ENCODE measurements around the gene SLC6A17.

Gene SLC6A17

DNA sequence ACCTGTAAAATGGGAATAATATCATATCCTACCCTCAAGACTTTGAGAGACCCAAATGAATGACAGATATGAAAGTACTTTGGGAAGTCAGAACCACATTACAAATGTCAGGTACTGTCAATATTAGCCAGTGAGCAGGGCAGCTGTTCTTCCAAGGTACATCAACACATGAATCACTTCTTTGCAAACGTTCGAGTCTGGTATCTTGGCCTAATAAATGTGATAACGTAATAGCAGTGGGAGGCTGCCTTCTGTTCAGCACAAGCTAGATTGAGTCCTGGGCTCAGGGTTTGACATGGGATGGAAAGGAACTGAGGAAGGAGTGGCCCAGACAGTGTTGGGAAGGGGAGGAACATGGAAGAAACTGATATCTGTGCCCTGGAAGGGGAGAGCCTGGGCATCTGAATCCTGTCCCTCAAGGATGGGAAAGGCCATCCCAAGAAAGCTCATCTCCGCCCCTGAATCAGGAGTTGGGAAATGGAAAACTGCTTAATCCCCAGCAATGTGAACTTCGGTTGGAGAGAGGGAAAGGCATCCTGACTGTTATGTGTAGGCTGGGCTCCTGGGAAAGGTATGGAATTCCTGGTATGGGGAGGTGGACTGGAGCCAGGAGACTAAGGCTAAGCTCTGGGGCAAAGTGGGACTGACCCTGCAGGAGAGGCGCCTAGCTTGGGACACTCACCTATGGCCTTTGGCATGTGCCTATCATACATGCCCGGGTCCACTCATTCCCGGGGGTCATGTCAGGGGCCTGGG is 74.1 kb downstream of the SLC6A17 start:
- DNase-seq: no peak

DNA sequence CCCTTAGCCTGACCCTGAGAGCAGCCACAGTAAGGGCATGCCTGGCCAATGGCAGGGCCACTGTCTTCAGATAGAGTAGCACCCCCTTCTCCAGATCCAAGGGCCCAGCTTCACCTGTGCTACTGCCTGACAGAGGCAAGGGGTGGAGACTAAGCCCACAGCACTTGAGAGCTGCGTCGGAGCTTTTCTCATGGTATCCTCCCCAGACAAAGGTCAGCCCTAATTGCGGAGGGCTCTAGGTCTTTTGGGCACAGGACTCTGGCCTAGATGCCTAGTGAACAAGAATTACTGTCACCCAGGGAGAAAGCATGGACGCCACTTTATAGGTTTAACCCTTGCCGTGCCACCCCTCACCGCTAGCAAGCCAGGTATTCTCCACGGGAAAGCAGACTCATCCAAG is 74.9 kb downstream of the SLC6A17 start:
- no peak for DNase-seq

DNA sequence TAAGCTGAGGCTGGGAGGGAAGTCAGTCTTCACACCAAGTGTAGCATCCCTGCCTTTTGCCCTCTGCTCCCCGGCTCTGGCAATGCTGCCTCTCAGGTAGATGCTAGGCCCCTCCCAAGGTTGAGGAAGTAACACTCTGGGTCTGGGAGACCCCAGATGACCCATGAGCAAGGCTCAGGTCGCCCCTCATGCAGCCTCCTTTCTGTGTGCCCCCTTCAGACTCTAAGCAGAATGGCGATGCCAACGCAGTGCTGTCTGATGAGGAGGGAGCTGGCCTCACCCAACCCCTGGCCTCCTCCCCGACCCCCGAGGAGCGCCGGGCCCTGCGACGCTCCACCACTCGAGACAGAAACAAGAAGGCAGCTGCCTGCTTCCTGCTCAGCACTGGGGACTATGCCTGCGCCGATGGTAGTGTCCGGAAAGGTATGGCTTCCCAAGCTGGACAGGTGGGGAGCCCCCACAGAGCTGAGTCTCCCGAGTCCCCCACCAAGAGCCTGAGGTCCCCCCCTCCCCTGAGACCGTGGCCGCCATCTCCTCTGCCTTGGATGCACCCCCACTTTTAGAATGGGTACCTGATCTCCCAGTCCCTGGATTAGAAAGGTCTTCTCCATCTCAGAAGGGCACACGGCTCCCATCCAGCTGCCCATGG is 75.6 kb downstream of the SLC6A17 start:
- no peak for DNase-seq

DNA sequence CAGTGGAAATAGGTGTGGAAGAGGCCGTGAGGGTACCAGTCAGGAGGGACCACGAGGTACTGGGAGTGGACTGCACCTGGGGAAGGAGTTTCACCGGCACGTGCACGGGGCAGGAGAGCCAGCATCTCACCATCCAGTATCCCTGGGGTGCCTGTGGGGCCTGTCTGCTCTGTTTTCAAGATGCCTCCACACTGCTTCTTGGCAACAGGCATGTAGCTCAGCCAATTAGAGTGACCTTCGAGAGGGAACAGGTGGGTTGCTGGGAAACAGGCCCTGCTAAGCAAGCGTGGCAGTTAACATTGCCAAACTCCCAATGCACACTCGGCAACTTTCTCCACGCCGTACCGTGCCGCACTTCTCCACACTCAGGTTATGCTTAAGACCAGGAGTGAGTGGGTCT is 77.5 kb downstream of the SLC6A17 start:
- no peak for DNase-seq

DNA sequence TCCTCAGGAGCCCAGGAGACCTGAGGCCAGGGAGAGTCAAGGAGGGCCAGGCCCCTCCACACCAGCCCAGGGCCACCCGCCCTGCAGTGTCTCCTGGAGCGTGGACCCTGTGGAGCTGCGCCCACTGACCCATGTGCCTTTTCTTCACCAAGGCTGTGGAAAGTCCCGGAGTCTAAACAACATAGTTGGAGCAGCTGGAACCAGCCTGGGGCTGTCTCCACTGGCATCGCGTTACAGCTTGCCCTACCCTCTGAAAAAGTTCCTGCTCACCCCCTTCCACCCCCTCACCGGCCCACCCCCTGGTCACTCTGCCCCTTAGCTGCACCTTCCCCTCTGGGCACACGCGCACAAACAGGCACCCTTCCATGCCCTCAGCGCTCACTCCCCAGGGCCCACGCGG is 78.1 kb downstream of the SLC6A17 start:
- no peak for DNase-seq

DNA sequence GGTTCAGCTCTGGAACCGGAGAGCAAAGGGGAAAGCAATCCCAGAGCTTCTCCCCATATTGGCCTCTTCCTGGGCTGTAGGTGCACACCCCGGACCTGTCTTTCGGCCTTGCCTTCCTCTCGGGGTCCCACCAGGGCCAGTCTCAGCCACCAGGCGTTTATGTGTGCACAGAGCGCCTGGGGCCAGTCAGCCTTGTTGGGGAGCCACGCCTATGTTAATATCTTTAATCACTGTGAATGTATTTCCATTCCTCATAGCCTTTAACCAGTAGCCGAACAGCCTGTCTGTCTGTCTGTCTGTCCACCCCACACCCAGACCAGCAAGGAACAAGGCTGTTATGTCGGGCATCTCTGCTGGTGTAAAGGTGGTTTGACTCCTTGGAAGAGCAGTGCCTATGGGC is 78.6 kb downstream of the SLC6A17 start:
- DNase-seq: no peak

DNA sequence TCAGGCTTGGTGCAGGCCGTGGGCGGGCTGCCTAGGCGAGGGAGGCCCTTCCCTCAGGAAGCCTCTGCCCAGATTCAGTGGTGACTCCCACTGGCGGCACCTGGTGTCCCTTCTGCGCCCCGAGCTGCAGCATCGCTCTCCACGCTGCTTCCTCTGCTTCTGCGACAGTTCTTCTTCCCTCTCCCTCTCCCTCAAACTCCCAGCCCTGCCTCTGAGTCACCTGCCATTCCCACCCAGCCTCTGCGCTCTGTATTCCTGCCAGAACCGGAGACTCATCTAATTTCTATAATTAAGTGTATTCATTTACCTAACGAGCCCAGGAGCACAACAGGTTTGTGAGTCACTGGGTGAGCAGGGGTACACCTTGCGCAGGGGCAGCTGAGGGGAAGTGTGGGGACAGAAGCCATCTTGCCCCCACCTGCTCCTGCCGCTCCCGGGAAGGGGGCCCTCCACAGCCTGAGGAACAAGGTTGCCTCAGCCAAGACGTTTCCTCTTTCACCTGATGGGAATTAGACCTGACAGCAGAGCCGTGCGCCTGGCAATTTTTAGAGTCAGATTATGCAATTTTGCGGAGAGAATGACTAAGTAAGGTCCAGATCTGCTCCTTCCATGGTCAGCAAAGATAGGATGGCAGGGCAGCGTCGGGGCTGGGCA is 79.2 kb downstream of the SLC6A17 start:
- DNase-seq: no peak

DNA sequence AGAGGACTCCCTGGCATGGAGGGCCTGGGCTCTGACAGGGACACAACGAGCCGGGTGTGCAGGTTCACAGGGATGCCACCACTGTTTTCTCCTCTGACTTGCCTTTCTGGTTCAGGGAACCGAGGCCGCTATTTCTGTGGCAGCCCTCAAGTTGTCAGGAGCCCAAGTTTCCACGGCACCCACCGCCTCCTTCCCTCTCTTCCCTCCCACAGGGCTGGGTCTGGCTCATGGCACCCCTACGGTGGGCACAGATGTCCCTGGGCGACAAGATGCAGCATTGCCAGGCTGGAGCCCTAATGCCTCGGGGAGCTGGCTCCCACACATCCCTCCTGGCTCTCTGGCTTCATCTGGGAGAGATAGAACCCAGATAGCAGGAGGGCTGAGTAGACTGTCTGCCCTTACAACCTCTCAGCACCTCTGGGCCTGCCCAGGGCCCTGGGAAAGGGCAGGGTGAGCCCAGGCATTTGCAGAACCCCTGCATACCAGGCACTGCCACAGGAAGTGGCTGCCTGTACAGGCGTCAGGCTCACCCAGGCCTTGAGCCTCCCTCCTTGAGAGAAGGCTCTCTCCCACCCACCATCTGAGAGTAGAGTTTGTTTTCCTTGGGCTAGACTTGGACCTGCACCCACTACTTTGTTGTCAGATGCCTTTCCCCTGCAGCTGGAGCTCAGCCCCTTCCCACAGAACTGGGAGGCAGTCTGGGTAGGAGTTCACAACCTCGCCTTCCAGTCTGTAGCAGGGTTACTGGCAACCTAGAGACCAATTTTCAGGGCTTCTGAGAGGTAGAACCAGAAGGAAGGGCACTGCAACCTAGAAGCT is 80.3 kb downstream of the SLC6A17 start:
- DNase-seq: no peak

DNA sequence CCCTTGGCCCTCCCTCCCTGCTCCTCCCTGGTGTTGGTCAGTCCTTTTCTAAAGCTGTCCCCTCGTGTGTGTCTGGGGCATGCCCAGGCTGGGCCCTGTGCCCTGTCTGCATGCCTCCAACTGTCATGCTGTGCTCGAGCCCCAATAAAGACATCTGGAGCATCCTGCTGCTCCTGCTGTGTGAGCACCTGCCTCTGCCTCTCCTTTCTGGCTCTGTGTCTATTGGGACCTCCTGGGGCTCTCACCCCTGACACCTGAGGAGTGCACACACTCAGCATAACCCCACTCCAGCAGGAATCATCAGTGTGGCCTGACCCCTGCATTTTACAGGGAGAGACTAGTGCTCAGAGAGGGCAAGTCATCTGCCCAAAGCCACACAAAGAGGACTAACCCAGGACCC is 83.6 kb downstream of the SLC6A17 start:
- DNase-seq: no peak

DNA sequence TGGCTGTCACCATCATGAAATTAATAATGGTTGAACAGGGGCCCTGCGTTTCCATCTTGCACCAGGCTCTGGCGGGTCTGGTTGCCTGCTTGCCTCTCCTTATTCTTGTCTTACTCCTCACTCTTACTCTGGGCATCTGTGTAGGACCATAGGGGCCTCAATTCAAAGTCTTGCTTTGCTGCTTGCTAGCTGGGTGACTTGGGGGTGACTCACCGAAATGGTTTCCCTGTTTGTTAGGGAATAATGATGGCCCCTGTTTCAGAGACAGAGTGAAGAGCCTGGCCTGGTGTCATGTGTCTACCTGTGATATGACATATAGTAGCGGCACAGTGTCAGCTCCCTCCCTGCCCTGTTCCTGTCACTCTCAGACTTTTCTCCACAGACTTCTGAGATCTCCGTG is 84.4 kb downstream of the SLC6A17 start:
- no peak for DNase-seq

DNA sequence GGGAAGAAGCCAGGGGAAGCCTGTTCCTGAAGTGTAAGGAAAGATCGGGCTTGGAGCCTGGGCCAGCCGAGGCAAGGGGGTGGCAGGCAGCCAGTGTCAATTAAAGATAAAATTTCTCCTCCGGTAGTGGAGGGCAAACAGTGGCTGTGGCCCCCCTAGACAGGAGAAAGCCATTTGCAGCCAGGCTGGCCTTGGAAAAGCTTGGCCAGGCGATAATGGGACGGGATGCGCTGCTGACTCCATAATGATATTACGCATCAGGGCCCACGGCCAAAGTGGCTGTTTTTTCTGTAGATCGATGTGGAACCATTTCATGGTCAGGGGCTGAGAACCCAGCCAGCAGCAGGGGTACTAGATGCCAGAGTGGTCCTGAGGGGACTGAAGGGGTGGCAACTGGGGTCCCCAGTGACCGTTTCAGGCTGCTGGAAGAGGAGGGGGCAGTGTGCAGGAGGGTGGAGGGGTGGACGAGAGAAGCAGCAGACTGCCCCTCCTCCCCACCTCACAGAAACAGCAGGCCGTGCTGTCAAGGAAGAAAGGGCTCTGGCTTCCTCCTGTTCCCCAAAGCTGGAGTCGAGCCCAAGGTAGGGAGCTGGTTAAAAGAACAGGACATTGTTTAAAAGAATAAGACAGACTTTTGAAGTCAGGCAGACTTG is 85.0 kb downstream of the SLC6A17 start:
- DNase-seq: no peak

DNA sequence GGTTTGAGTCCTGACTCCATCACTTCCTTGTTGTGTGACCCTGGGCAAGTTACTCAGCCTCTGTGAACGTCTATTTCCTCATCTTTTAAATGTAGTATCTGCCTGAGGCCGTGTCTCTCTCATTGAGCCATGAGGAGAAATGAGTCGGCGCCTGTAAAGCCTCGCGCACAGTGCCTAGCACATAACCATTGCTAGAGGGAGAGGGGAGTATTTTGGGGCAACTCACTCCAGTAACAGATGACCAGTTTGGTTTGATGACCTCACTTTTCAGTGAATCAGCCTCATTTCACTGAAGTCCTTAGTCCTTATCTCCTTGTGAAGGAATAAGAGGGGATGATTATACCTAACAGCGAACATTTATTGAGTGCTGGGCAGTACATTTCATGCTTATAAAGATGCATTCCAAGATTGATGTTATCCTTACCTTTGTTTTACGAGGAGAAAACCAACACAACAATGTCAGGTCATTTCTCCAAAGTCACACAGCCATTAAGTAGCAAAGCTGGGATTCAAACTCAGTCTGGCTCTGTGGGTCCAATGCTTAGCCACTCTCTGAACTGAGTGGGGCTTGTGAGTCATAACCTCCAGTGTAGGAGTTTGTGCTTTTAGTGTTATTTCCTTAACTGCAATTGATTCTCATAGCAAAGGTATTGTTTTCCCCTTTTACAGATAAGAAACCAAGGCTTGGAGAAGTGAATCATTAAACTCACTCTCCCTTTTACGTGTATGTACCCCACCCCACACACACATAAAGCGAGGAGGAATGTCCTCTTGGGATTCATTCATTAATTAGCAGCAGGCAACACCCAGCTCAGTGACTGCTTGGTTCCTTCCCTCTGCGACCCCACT is 85.8 kb downstream of the SLC6A17 start:
- DNase-seq: no peak

DNA sequence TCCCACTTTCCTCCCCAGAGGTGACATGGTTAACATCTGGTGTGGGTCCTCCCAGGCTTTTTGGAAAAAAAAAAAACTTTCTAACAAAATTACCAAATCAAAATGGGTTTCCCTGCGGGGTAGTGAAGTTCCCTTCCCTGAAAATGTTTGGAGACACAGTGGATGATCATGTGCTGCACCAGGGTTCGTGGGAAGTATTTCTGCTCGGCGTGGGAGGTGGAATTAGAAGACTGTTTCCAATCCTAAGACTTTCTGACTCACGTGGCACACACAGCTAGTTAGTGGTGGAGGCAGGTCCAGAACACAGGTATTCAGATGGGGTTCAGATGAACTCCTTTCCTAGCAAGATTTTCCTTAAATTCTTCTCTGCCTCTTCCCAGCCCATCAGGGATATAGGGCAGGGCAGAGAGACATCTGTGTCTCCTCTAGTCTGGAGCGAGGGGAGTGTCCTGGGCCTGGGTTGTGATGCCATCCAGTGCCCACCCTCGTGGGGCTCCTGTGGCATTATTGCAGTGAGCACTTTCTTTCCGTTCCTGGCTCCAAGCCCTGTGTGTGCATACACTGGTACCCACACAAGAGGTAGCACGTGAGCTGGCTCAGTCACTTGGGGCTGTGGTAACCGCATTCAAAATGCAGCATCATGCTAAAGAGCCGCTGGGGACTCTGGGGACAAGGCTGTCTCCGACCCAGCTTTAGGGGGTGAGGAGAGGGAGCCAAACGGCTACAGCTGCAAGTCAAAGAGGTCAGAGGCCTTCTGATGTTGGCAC is 87.3 kb downstream of the SLC6A17 start:
- no peak for DNase-seq

DNA sequence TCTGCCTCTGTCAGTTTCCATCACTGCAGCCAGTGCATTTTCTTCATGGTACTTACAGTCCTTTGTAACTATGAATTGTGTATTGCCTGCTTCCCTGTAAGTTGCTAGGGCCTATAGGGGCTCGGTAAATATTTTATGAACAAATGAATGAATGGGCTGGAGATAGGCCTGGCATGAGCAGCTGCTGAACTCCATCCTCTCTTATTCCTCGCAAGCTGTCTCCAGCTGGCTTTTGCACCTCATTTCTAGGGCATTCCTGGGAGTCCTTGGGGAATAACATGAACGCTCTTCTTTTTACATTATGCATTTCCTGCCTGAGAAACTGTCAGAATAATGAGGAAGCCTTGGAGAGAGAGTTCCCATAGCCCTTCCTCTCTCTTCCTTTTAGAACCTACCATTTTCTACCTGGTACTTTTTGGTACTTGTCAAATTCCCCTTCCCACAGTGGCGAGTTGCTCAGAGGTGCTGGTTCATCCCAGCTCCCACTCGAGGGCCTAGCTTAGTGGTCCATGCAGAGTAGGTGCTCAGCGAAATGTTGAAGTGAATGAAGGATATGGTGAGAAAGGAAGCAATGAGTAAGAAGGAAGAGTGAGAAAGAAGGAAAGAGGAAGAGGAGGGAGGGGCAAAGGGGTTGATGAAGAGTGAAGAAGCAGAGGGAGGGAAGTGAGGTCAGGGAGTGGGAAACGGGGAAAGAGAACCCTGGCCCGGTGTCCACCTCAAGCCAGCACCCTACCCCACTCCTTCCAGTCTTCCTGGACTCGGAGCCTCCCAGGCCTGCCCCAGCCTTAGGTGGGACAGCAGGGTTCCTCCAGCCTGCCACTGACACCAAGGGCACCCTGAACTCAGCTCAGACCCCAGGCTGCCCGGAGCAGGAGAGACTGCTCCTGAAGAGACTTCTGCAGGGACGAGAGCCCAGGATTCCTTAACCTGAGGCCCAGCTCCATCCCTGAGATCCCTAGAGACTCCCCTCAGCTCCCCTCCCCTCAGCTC is 89.4 kb downstream of the SLC6A17 start:
- no peak for DNase-seq

DNA sequence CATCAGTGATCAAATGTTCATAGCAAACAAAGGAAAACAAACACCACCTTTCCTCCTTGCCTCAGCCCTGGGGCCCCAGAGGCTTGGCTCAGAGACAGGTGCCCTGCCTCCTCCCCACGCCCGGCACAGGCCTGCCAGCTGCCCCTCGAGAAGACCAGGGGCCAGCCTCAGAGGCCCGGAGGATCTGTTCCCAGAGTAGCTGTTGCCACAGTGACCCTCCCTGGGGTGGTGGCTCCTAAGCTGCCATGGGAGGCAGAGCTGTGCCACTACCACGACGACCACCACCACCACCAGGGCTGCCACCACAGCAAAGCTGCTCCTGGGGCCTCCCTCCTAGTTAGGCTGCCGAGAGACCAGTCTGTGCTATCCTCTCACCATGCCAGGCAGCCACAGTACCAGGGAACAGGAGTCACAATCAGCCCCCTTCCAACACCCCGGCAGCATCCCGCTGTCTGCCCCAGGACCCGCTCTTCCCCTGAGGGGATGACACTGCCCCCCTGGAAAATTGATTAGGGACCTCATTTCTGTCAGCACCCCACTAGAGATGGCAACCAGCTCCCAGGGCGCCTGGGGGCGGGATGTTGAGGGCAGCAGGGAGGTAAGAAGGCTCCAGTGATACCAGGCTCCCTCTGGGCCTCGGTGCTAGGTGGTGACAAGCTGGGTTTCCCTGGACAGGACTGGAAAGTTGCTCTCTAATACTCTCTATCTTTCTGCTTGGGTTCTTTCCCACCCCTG is 90.3 kb downstream of the SLC6A17 start:
- DNase-seq: peak; percentile 46

DNA sequence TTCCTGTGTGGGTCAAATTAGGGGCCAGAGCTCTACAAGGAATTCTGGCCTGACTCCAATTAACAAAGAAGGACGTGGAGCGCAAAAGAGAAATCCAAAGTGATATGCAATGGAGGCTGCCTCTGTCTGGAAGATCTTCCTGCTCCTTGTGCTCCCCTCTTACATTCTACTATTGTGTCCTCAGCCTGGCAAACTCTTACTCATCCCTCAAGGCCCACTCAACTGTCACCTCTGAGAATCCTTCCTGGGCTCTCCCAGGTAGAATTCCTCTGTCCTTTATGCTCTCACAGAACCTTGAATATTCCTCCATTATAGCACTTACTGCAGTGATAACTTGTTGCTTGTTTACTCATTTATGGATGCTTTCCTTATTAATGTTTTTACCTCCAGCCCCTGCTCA is 91.2 kb downstream of the SLC6A17 start:
- no peak for DNase-seq

DNA sequence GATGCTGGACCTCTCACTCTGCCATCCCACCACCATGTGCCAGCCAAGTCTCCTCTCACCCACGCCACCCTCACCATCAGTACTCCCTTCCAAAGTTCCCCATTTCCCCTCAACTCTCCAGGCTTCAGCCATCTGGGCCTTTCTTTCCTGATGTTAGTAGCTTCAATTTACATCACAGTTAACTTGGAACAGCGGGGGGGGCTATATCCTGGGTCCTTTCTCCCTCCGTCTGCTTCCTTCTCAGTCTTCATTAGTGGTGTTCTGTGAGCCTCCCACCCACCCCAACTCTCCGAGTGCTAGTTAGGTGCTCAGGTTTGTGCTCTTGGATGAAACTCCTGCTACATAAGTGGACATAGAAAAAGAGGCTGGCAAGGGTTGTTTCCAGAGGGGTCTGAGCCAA is 91.8 kb downstream of the SLC6A17 start:
- no peak for DNase-seq

DNA sequence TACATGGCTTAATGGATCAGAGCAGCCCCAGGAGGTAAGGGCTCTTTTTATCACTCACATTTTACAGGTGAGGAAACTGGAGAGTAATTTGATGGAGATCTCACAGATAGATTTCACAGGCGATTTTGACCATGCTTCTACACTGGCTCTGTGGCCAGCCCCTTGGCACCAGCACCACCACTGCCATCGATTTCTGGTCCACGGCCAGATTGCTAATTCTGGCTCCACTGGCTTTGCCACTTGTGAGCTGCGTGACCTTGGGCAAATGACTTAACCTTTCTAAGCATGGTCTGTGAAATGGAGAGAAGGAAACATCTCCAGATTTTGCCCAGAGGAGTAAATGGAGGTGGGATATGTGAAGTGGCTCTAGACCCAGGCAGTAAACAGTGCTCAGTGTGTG is 92.4 kb downstream of the SLC6A17 start:
- DNase-seq: no peak

DNA sequence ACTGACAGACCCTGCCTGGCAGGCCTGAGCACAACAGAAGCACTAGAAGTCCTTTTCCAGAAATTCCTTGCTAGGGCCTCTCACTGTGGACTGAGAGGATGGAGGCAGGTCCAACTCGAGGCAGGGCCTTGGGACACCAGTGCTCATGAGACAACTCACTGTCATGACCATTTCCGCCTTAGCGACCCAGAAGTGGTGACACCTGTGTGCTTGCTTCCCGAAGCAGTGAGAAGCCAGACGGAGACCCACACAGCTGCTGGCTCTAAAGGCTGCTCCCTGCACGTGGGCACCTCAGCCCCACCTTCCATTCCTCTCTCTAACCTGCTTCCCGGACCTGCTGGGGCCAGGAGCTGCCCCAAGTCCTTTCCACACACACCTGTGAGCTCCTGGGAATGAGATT is 92.9 kb downstream of the SLC6A17 start:
- DNase-seq: no peak

Measured in NCI-H82 (cell line).